GM21528 (cell line): ENCODE data around the gene SUN5.
"Not testable (repeated sequence)": the region's sequence is repeated elsewhere in the genome, so short reads cannot be mapped to it uniquely, and the experiment has no call there.

Experiments
- ATAC-seq: cut with Tn5 transposase; IDR thresholded peaks from one replicate; pipeline ENCODE4 v1.9.1; 2021; ENCODE audit warnings: mild to moderate bottlenecking, moderate library complexity; ENCODE audit not compliant: unreplicated experiment, low FRiP score

SUN5 gene, protein sequence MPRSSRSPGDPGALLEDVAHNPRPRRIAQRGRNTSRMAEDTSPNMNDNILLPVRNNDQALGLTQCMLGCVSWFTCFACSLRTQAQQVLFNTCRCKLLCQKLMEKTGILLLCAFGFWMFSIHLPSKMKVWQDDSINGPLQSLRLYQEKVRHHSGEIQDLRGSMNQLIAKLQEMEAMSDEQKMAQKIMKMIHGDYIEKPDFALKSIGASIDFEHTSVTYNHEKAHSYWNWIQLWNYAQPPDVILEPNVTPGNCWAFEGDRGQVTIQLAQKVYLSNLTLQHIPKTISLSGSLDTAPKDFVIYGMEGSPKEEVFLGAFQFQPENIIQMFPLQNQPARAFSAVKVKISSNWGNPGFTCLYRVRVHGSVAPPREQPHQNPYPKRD

DNA sequence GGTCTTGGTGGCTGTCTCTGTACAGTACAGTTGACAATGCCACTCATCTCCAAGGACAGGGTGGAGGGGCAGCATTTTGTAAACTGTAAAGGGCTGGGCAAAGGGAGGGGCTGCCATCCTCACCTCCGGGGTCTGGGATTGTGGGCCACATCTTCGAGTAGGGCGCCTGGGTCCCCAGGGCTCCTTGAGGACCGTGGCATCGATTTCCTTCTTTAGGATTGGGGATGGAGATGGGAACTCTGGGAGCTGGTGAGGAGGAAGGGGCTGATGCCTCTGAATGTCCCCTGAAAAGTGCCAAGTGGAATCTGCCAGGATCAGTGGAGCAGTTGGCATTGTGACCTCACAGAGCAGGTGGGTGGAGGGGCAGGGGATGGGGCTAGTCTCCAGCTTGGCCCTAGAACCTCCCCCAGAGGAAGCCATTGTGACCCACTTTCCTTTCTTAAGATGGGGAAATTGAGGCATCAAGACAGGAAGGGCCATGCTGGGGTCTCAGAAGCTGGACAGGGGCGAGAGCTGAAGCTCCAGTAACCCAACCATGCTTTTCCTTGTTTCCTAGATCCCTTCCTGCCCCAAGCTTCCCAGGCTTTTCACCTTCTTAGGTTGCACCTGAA, at the start of gene SUN5:
Gene SUN5, minus strand, starts transcription at position 293 of the 611 bp plus-strand sequence. Its CDS starts 93 bp downstream, at position 200.
- no peak for ATAC-seq

DNA sequence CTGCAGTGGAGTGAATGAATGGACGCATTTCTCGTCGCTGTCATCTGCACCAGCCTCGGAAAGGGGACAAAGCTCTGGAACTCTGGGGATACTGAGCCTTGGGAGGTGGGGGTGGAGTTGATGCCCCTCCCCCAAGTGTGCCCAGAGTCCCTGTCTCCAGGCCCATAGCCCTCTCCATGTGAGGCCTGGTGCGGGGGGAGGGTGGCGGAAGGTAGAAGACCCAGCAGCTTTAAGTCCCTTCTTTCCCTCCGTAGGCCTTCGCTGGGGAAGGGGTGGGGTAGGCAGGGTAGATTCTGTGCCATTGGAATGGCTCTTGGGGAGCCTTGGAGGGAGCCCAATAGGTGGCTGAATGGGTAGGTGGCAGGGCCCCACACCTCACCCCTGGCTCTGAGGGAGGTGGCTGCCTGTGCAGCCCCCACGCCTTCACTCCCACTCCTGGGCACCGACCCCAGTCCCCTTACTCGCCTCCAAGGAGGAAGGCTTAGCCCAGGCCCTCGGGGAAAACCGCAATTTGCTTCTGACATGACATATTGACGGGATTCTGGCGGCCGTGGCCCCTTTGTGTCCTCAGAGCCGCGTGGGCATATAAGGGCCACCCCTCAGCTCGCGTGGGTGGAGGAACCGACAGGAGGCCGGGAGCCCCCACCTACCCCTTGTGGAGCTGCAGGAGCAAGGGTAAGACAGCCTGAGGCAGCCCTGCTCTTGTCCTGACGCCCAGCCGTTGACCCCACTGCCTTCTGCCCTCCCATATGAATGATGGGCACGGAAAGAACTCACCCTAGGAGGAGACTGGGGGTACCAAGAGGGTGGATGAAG, 49.3 kb upstream of the SUN5 start, which contains the start of gene BPIFB3:
Gene BPIFB3, plus strand, starts transcription at position 613 of the 816 bp plus-strand sequence. CDS start 1,533 bp downstream, outside the sequence.
- ATAC-seq, result no peak

DNA sequence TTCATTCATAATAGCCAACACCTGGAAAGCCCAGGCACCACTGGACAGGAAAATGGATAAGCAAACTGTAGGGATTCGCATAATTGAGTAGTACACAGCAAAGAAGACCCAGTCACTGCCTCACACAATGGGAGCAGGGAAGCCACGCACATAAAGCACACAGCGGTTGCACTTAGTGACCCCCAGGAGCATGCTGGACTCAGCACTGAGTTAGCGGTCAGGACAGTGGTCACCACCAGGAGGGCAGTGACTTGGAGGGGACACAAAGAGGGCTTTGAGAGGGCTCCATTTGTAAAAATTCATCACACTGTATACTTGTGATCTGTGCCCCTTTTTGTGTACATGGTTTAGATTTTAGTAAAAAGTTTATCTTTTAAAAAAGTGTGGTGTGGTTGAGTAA, 47.1 kb upstream of the SUN5 start:
- ATAC-seq, result no peak

DNA sequence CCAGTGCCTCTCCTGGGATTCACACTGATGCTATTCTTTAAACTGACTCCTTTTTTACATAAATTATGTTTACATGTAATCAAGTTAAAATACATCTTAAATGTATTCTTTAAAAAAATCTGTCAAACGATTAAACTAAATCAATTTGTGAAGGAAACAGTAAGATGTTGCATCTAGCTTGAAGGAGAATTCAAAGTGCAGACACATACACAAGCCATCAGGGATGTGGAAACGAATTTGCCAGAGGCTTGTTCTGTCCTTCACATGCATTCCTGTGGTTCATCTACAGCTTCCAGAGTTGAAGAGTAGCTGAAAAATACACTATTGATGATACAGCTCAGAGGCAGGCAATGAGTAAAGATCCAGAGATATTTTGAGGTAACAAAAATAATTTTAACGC, 42.2 kb upstream of the SUN5 start:
- no peak for ATAC-seq

DNA sequence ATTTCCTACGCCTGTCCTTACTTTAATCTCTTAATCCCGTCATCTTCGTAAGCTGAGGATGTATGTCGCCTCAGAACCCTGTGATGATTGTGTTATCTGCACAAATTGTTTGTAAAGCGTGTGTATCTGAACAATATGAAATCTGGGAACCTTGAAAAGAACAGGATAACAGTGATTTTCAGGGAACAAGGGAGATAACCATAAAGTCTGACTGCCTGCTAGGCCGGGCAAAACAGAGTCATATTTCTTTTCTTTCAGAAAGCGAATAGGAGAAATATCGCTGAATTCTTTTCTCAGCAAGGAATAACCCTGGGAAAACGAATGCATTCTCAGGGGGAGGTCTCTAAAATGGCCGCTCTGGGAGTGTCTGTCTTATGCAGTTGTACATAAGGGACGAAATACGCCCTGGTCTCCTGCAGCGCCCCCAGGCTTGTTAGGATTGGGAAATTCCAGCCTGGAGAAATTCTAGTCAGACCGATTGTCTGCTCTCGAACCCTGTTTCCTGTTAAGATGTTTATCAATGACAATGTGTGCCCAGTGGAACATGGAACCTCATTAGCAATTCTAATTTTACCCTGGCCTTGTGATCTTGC, 41.0 kb upstream of the SUN5 start:
- not testable (repeated sequence) for ATAC-seq

DNA sequence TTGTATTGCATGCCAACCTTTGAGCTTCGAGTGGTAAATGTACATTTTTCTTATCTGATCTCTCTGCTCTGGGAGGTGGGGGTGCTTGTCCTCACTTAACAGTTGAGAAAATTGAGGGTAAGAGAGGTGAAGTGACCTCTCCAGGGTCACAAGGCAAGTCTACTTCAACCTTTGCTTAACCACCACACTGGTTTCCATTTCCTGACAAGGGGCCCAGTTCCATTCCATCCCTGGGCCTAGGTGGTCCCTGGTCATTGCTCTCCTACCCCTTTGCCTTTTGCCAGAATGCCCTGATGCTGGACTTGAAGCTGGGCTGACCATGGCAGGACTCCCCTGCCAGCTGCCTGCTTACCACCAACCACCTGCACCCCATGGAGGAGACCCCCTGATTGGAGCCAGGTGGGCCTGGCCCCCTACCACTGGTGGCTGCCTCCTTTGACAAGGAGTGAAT, 39.5 kb upstream of the SUN5 start:
- ATAC-seq, result no peak

DNA sequence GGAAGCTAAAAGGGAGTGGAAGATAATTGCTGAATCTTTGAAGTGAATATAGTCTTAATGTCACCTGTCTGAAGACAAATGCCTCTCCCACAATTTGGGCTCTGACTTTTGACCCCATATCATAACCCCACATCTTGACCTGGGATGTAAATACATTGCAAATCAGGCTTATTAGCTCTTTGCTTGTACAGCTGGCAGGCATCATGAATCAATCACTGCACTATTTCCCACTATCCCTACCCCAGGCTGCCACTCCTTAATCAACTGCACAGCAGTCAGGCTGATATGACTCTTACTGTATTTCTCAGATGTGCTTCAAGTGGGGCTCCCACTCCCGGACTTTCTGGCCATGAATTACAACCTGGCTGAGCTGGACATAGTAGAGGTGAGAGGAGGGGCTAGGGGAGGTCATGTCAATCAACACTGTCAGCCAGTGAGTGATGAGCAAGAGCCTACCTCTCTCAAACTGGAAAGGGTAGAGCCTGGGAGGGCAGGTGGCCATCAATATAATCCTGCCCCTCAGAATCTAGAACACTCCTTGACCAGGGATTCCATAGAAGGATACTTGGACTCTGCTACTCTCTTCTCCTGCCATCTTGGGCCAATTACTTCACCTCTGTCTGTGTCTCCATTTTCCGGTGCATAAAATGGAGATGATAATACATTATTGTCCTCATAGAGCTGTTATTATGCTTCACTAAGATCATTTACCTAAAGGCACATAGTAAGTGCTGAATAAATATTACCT, 38.9 kb upstream of the SUN5 start:
- ATAC-seq, result no peak

DNA sequence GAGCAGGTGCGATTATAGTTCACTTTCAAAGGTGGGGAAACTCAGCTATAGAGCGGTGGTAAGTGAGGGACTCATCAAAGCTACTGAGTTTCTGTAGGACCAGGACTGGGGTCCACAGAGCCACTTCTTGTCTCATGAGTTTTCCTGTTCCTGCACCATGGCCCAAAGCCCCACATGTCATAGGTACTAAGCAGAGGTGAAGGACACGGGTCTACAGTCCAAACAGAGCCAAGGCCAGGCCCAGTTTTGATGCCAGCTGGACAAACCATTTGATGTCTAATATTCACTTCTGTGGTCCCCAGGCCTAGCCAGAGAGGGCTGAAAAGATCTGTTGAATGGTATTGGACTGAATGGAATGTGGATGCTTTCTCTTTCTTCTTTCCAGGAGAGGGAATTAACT, 38.2 kb upstream of the SUN5 start:
- ATAC-seq, result no peak

DNA sequence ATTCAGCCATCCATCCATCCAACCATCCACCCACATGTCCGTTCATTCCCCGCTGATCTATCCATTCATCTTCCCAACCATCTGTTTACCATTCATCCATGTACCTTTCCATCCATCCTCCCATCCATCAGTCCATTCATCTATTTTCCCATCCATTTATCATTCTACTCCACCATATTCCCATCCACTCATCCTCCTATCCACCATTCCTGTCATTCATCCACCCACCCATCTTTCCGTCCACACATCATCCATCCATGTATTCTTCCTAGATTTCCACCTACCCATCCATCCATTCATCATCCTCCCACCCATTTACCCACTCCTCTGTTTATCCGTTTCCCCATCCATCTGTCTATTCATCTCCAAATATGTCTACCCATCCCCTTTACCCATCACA, 34.0 kb upstream of the SUN5 start:
- no peak for ATAC-seq

DNA sequence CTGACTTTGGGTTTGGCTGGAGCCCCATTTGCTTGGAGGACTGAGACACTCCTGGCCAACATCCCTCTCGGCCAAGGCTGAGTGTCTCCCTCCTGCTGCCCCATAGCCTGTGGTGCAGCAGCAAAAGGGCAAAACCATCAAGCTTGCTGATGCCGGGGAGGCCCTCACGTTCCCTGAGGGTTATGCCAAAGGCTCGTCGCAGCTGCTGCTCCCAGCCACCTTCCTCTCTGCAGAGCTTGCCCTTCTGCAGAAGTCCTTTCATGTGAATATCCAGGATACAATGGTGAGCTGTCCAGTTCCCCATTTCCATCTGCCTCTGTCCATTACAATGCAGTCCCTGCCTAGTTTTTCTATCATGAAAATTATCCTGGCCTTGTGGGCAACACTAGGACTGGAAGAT, 33.2 kb upstream of the SUN5 start:
- no peak for ATAC-seq

DNA sequence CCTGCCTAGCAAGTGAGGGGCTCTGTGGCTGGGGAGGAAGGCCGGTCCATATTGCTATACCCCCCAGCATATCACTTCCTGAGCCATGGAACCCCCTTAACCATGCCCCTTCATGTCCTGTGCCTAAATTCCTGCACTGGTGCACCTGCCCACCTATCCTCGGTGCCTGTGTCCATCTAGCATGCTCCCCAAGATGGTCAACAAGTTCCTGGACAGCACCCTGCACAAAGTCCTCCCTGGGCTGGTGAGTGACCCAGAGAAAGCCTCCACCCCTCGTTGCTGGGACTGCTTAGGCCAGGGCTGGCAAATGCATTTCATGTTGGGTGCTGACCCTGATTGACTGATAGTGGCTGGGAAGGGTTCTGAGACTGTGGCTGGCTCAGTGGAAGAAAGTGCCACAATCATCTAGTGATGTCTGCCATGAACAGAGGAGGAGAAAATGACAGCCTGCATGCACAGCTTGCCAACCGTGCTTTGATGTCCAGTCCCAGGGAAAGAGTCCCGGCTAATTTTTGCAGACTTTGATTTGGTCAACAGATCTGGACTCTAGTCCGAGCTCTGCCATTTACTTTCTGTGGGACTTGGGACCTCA, 30.8 kb upstream of the SUN5 start:
- no peak for ATAC-seq

DNA sequence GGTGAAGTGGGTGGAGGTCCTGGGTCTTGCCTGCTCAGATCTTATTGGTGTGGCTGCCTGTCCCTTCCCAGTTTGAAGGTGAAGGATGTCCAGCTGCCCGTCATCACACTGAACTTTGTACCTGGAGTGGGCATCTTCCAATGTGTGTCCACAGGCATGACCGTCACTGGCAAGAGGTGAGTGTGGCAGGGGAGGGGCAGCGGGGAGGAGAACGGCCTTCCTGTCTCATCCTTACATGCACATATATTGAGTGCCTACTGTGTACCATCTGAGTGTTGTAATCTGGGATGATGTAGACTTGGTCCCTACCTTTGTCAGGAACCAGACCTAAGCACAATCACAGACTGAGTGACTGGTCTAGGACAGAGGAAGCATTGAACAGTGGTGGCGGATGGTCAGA, 29.9 kb upstream of the SUN5 start:
- no peak for ATAC-seq

DNA sequence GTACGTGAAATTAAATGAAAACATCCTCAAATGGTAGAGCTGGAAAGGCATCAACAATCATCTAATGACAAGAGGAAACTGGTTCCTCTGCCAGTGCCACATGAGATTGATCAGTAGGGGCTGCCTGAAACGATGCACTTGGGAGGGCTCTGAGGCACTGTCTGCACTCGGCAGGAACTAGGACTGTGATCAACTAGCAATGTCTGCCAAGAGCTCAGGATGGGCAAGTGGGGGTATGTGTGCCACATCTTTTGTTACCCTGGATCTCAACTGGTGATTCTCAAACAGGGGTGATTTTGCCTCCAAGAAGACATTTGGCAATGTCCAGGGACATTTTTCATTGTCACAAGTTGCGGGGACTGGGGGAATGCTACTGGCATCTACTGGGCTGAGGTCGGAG, 29.1 kb upstream of the SUN5 start:
- no peak for ATAC-seq

DNA sequence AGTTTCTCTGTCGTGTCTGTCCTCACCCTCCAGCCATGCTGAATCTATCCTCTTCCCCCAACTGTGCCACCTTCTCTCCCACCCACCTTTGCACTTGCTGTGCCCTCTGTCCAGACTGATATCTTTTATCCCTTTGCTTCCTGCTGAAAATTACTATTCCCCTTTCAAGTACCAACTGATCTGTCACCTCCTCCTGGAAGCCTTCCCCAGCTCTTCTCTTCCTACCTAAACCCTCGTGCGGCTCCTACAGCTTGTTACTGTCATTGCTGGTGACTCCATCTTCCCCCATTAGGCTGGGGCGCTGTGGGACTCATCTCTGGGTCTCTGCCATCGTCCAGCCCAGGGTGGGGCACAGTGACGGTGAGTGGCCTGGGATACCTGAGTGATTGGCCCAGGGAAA, 28.3 kb upstream of the SUN5 start:
- no peak for ATAC-seq

DNA sequence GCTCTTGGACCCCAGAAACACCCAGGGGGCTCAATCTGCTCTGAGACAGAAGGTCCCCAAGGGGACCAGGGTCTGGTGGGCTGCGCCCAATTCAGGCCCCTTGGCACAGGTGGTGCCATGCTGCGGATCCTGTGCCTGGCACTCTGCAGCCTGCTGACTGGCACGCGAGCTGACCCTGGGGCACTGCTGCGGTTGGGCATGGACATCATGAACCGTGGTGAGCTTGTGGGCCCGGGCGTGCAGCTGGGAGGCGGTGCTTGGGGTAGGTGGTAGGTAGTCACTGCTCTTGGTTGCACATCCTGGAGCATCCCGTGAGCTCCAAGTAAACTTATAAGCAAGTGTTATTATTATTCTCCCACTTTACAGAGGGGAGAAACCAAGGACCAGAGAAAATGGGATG, 27.3 kb upstream of the SUN5 start, which contains the start of gene BPIFB6:
Gene BPIFB6, plus strand, starts transcription at position 118 of the 400 bp plus-strand sequence. Its CDS starts 0 bp downstream, at position 118.
- no peak for ATAC-seq

DNA sequence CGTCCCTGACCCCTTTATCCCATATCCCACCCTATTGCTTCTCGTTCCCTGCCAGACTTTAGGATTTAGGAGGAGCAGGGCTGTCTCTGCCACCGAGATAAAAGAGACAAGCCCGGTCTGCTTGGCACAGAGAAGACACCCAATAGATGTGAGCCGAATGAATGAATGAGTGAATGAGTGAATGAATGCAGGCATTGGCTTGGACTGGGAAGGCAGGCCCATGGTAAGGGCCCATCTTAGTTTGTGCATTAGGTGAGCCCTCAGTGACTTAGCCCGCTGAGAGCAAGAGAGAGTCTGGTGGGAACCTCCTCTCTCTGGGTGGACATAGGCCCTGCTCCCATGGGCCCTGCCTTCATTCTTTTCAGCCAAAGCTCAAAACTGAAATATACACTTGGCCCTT, 26.3 kb upstream of the SUN5 start:
- ATAC-seq, result no peak

DNA sequence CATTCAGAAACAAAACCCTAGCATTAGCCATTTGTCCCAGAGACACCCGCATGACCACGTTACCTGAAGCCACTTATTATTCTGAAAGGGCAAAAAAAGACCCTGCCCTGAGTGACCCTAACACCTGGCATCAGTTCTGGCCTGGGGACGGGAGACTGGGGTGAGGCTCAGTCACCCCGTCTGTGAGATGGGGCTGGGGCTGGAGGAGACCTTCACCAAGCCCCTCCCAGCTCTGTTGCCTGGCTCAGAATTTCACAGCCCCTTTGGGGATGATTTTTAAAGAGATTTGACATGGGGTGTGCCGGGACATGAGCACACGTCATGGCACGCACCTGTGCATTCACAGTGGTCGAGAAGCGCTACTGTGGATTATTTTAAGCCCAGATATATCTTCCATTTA, 25.8 kb upstream of the SUN5 start:
- ATAC-seq, result no peak

DNA sequence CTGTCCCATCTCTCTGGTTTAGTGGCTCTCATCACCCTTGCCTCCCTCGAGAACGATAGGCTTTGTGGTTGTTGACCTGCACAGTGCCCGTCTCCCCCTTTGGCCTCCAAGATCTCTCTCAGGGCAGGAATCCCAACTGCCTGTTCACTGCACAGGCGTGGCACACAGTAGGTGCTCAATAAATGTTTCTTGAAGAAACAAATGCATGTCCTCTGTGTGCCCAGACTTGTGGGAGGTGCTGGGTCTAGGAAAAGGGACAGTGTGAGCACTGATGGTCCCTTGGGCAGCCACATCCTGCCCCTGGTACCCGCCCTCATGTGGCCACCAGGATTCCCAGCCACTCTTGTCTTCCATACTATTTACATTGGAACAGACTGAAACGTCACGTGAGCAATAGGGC, 24.6 kb upstream of the SUN5 start:
- ATAC-seq, result no peak
